GM19438 (cell line): ENCODE results near the gene IL18BP.

ENCODE experiments used
- ATAC-seq: cut with Tn5 transposase; IDR thresholded peaks from one replicate; pipeline ENCODE4 v1.9.1; 2021; ENCODE audit warnings: low read depth; ENCODE audit not compliant: unreplicated experiment

Gene IL18BP

GRCh38 chr11:72010529-72011233 lies 12.0 kb downstream of the IL18BP start:
- no peak for ATAC-seq

GRCh38 chr11:72012091-72012630 lies 13.5 kb downstream of the IL18BP start:
- no peak for ATAC-seq

GRCh38 chr11:72012897-72013721 lies 14.4 kb downstream of the IL18BP start:
- ATAC-seq, result no peak

- no peak for ATAC-seq
Observed at GRCh38 chr11:72013765-72014711, 15.3 kb downstream of the IL18BP start.

GRCh38 chr11:72014761-72015320 lies 16.1 kb downstream of the IL18BP start:
- no peak for ATAC-seq

GRCh38 chr11:72015511-72016061 lies 16.9 kb downstream of the IL18BP start:
- no peak for ATAC-seq

GRCh38 chr11:72018171-72018570 lies 19.5 kb downstream of the IL18BP start:
- no peak for ATAC-seq

- ATAC-seq, result no peak
Observed at GRCh38 chr11:72023335-72023734, 24.6 kb downstream of the IL18BP start.

GRCh38 chr11:72024069-72024754 lies 25.5 kb downstream of the IL18BP start:
- ATAC-seq, result no peak

- no peak for ATAC-seq
Observed at GRCh38 chr11:72026090-72026489, 27.4 kb downstream of the IL18BP start.

- ATAC-seq, result no peak
Observed at GRCh38 chr11:72030472-72031045, 31.9 kb downstream of the IL18BP start.

- ATAC-seq, result no peak
Observed at GRCh38 chr11:72036687-72037086, 38.0 kb downstream of the IL18BP start.

- no peak for ATAC-seq
Observed at GRCh38 chr11:72037554-72038311, 39.0 kb downstream of the IL18BP start.

GRCh38 chr11:72038491-72038890 lies 39.8 kb downstream of the IL18BP start:
- ATAC-seq, result no peak

GRCh38 chr11:72039031-72039855 lies 40.5 kb downstream of the IL18BP start:
- no peak for ATAC-seq

- no peak for ATAC-seq
Observed at GRCh38 chr11:72039856-72040401, 41.2 kb downstream of the IL18BP start.
